Activated naive CD4-positive, alpha-beta T cell treated with anti-CD3 and anti-CD28 coated beads, Interleukin-2, amount 10 ng/mL, durations not matched to agents 7 days and 5 days (primary cell): Measurements from ENCODE around the gene CACNB4.
"Not testable (repeated sequence)": the region's sequence is repeated elsewhere in the genome, so short reads cannot be mapped to it uniquely, and the experiment has no call there.

Experiments used
- CTCF ChIA-PET: fragments of 350-600 bp; sonication (Branson Sonifier 250); formaldehyde crosslinking; loops from one replicate; lab custom pipeline; 2021; ENCODE audit warnings: antibody characterized with exemption; lab: Charles Lee
- DNase-seq: peaks from one replicate; pipeline ENCODE4 v3.0.0-alpha.2; 2020
- H3K27ac Mint-ChIP-seq: one replicate; pipeline ENCODE4 v1.8.0; 2021; ENCODE audit warnings: mild to moderate bottlenecking, moderate library complexity, mixed read lengths
- H3K27me3 Mint-ChIP-seq: one replicate; pipeline ENCODE4 v1.8.0; 2021; ENCODE audit warnings: mild to moderate bottlenecking, mixed read lengths
- H3K36me3 Mint-ChIP-seq: one replicate; pipeline ENCODE4 v1.8.0; 2021; ENCODE audit warnings: mixed read lengths
- H3K4me1 Mint-ChIP-seq: one replicate; pipeline ENCODE4 v1.8.0; 2021; ENCODE audit warnings: mixed read lengths
- H3K4me3 Mint-ChIP-seq: one replicate; pipeline ENCODE4 v1.8.0; 2021; ENCODE audit warnings: mild to moderate bottlenecking, moderate library complexity, mixed read lengths
- H3K9me3 Mint-ChIP-seq: one replicate; pipeline ENCODE4 v1.8.0; 2021; ENCODE audit warnings: mixed read lengths

CACNB4 gene

DNA sequence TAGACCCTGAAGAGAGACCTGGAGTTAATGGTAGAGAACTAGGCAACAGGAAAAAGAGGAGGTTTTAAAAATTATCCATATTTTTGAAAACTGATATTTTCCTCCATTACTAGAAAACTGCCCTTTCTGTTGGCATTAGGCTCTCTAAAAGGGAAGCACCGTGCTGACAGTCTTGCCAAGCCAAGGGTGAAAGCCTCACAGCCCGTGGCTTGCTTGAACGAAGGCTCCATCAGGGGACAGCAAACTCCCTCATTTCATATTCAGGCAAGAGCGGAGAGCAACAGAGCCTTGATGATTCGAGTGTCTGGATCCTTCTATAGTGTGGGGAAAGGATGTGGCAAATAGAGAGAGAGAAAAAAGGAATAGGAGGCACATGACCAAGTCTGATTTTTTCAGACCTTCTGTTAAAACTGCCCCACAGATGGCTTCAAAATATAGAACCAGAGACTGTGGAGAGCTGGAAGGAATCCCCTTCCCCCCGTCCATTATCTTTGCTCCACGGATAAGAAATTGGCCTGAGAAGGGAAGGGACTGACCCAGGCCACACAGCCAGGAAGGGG lies 67.0 kb downstream of the CACNB4 start:
- peaks cover 8% of the 10 kb centered on the region for H3K27me3 Mint-ChIP-seq
- DNase-seq, result no peak
- no peak overlapping the region for H3K4me3 Mint-ChIP-seq
- CTCF ChIA-PET, result no interaction called here
- no peaks in the 10 kb centered on the region for H3K9me3 Mint-ChIP-seq
- H3K36me3 Mint-ChIP-seq, result no peaks in the 10 kb centered on the region
- H3K27ac Mint-ChIP-seq, result no peak overlapping the region
- H3K4me1 Mint-ChIP-seq, result no peaks in the 10 kb centered on the region

DNA sequence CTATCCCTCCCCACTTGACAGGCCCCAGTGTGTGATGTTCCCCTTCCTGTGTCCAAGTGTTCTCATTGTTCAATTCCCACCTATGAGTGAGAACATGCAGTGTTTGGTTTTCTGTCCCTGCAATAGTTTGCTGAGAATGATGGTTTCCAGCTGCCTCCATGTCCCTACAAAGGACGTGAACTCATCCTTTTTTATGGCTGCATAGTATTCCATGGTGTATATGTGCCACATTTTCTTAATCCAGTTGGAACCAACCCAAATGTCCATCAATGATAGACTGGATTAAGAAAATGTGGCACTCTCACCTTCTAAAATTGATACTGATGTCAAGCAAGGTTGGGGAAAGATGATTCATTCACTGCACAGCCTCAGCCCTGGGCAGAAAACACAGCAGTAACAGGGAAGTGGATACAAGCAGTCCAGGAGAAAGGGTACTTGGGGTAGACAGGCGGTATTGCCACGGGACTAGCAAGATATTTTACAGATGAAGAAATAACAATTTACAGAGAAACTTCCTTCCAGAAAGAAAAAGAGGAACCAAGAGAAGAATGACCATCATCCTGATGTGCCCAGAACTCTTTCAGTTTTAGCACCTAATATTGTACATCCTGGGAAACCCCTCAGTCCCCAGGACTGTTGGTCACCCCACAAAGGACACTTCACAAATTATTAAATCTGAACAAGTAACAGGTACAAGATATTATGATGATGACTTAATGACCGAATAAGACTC lies 68.1 kb downstream of the CACNB4 start:
- H3K27me3 Mint-ChIP-seq, H3K36me3 Mint-ChIP-seq, CTCF ChIA-PET, H3K27ac Mint-ChIP-seq, H3K4me3 Mint-ChIP-seq, H3K9me3 Mint-ChIP-seq, H3K4me1 Mint-ChIP-seq, DNase-seq: not testable (repeated sequence)

- H3K27me3 Mint-ChIP-seq, result peaks cover 8% of the 10 kb centered on the region
- no peak overlapping the region for H3K27ac Mint-ChIP-seq
- CTCF ChIA-PET, result interaction anchor here (0.7 to 1.1 kb wide), 4 partner anchors 9 to 148 kb away, joined by 3 to 5 read pairs (median 4); no protein-coding TSS in a partner anchor
Observed at GRCh38 chr2:152028182-152028862, 70.5 kb downstream of the CACNB4 start.

DNA sequence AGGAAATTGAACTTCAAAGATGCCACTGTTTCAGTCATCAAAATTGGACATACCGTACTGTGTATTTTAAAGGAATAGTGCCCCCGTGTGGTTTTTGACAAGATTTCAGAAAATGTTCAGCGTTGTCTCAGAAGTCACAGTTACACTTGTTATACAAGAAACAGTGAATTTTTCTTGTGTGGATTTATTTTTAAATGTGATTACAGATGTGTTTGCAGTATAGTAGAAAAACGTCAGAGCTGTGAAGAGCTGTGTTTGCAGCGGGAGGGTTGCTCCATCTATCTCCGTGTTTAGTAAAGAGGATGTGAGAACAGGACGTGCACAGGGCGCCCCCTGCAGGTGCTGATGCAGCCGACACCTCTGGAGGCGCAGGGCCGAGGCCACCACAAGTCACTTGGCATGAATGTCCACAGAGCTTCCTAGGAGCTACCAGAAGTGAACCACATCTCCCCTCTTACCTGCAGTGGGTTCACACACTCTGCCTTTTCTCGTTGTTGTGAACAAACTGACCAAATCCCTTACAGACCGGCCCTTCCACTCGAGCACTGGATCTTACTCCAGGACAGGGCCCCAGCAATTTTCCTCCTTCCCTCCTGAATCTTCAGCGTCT lies 73.1 kb downstream of the CACNB4 start:
- Mint-ChIP-seq H3K27ac (no peak overlapping the region), H3K36me3 (no peaks in the 10 kb centered on the region), H3K4me1 (peaks cover 9% of the 10 kb centered on the region), H3K4me3 (peak overlapping the region; percentile 74), H3K27me3 (peaks cover 6% of the 10 kb centered on the region), H3K9me3 (no peaks in the 10 kb centered on the region)
- CTCF ChIA-PET, result interaction anchor here (0.6 to 4.1 kb wide), 24 partner anchors 9 to 610 kb away, joined by 3 to 25 read pairs (median 4); no protein-coding TSS in a partner anchor
- DNase-seq, result peak; percentile 85

More at GRCh38 chr2:152028182-152028862, 70.5 kb downstream of the CACNB4 start:
- Mint-ChIP-seq H3K4me1 (peaks cover 9% of the 10 kb centered on the region), H3K36me3 (no peaks in the 10 kb centered on the region), H3K4me3 (no peak overlapping the region), H3K9me3 (no peaks in the 10 kb centered on the region)
- DNase-seq, result no peak

DNA sequence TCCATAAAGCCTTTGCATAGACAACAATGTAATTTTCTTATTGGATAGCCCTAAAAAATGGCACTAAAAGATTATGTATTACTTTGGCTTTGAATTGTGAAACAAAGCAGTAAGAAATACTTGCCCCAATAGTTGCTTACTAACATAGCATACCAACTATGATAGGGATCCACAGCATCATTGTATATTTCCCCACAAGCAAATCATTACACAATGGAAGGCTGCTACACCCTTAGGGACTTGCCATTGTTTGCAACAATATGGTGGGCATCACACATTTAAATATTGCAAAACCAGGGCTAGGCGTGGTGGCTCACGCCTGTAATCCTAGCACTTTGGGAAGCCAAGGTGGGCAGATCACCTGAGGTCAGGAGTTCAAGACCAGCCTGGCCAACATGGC lies 74.4 kb downstream of the CACNB4 start:
- Mint-ChIP-seq H3K4me1 (peaks cover 9% of the 10 kb centered on the region), H3K27ac (no peak overlapping the region), H3K36me3 (no peaks in the 10 kb centered on the region), H3K27me3 (peaks cover 11% of the 10 kb centered on the region), H3K9me3 (no peaks in the 10 kb centered on the region), H3K4me3 (no peak overlapping the region)
- CTCF ChIA-PET, result interaction anchor here (0.5 to 4.1 kb wide), 8 partner anchors 13 to 586 kb away, joined by 3 to 25 read pairs (median 9); no protein-coding TSS in a partner anchor
- DNase-seq, result no peak

GRCh38 chr2:152022090-152022489 lies 76.8 kb downstream of the CACNB4 start:
- DNase-seq, result no peak
- Mint-ChIP-seq H3K27ac (no peak overlapping the region), H3K4me1 (peaks cover 9% of the 10 kb centered on the region), H3K9me3 (no peaks in the 10 kb centered on the region), H3K27me3 (peaks cover 14% of the 10 kb centered on the region), H3K4me3 (no peak overlapping the region), H3K36me3 (no peaks in the 10 kb centered on the region)
- CTCF ChIA-PET, result no interaction called here

DNA sequence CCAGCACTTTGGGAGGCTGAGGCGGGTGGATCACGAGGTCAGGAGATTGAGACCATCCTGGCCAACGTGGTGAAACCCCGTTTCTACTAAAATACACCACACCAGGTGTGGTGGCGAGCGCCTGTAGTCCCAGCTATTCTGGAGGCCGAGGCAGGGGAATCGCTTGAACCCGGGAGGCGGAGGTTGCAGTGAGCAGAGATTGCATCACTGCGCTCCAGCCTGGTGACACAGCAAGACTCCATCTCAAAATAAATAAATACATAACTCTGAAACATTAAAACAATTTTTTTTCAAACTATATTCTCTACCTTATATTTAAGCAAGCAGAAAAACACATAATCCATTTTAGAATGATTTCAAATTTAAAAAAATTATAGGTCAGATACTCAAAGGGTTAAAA lies 77.8 kb downstream of the CACNB4 start:
- CTCF ChIA-PET, H3K27ac Mint-ChIP-seq, H3K4me3 Mint-ChIP-seq, DNase-seq, H3K4me1 Mint-ChIP-seq, H3K9me3 Mint-ChIP-seq, H3K36me3 Mint-ChIP-seq: not testable (repeated sequence)
- H3K27me3 Mint-ChIP-seq, result peaks cover 14% of the 10 kb centered on the region

GRCh38 chr2:152019732-152020131 lies 79.1 kb downstream of the CACNB4 start:
- no peaks in the 10 kb centered on the region for H3K9me3 Mint-ChIP-seq

GRCh38 chr2:152016181-152017120 lies 82.4 kb downstream of the CACNB4 start:
- H3K9me3 Mint-ChIP-seq, result no peaks in the 10 kb centered on the region
- H3K4me3 Mint-ChIP-seq, result no peak overlapping the region
- H3K4me1 Mint-ChIP-seq, result no peaks in the 10 kb centered on the region
- H3K27me3 Mint-ChIP-seq, result peaks cover 25% of the 10 kb centered on the region
- CTCF ChIA-PET, result interaction anchor here (0.9 kb wide), 1 partner anchor 9 kb away, joined by 4 read pairs; no protein-coding TSS in a partner anchor
- no peaks in the 10 kb centered on the region for H3K36me3 Mint-ChIP-seq
- DNase-seq, result no peak
- no peak overlapping the region for H3K27ac Mint-ChIP-seq

More at GRCh38 chr2:152019732-152020131, 79.1 kb downstream of the CACNB4 start:
- Mint-ChIP-seq H3K4me1 (no peaks in the 10 kb centered on the region), H3K36me3 (no peaks in the 10 kb centered on the region), H3K27ac (no peak overlapping the region), H3K4me3 (no peak overlapping the region), H3K27me3 (peaks cover 18% of the 10 kb centered on the region)
- DNase-seq, result no peak
- CTCF ChIA-PET, result no interaction called here

DNA sequence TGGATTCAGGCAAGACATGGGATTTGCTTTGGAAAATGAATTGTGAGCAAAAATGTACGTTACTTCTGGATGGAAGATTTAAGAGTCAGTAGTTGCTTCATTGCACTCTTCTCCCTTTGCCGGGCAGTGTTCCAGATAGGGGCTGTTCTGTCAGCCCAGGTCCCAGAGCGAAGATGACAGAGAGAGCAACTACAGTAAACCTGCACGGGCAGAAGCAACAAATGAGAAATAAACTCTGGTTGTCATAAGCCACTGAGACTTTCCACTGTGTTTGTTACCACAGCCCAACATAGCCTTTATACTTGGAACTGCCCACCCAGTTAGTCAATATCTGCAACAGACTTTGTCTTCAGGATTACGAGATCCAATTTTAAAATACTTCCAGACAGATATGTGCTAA lies 83.3 kb downstream of the CACNB4 start:
- Mint-ChIP-seq H3K4me3 (no peak overlapping the region), H3K9me3 (no peaks in the 10 kb centered on the region), H3K4me1 (no peaks in the 10 kb centered on the region), H3K36me3 (no peaks in the 10 kb centered on the region), H3K27ac (no peak overlapping the region), H3K27me3 (peaks cover 30% of the 10 kb centered on the region)
- DNase-seq, result no peak
- CTCF ChIA-PET, result no interaction called here

GRCh38 chr2:152012697-152013096 lies 86.1 kb downstream of the CACNB4 start:
- CTCF ChIA-PET, result interaction anchor here (1.4 kb wide), 1 partner anchor 14 kb away, joined by 5 read pairs; no protein-coding TSS in a partner anchor
- H3K27ac Mint-ChIP-seq, result no peak overlapping the region

GRCh38 chr2:152011724-152012123 lies 87.1 kb downstream of the CACNB4 start:
- Mint-ChIP-seq H3K9me3 (no peaks in the 10 kb centered on the region), H3K4me1 (no peaks in the 10 kb centered on the region), H3K27ac (no peak overlapping the region), H3K4me3 (no peak overlapping the region), H3K36me3 (no peaks in the 10 kb centered on the region), H3K27me3 (peaks cover 20% of the 10 kb centered on the region)
- CTCF ChIA-PET, result interaction anchor here (0.8 kb wide), 1 partner anchor 14 kb away, joined by 3 read pairs; no protein-coding TSS in a partner anchor
- DNase-seq, result no peak

More at GRCh38 chr2:152012697-152013096, 86.1 kb downstream of the CACNB4 start:
- no peaks in the 10 kb centered on the region for H3K4me1 Mint-ChIP-seq
- DNase-seq, result no peak
- no peak overlapping the region for H3K4me3 Mint-ChIP-seq
- H3K27me3 Mint-ChIP-seq, result peaks cover 20% of the 10 kb centered on the region
- H3K9me3 Mint-ChIP-seq, result no peaks in the 10 kb centered on the region
- no peaks in the 10 kb centered on the region for H3K36me3 Mint-ChIP-seq

DNA sequence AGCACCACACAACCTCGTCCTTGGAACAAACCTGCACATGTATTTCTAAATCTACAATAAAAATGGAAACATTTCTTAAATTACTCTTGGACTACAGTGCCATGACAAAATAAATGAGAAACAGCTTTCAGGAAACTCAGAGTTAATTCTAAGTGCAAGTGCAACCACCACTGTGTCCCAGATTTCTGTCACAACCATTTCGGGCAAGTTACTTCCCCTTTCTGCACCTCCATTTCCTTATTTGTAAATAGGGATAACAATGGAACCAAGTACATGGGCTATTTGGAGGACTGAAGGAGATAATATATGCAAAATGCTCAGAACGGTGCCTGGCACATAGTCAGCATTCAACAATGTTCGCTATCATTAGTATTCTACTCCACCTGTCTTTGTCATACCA lies 93.2 kb downstream of the CACNB4 start:
- H3K4me1 Mint-ChIP-seq, result peaks cover 6% of the 10 kb centered on the region
- peaks cover 8% of the 10 kb centered on the region for H3K27me3 Mint-ChIP-seq
- CTCF ChIA-PET, result interaction anchor here (1.2 to 3.7 kb wide), 2 partner anchors 19 to 357 kb away, joined by 3 to 20 read pairs; no protein-coding TSS in a partner anchor
- H3K4me3 Mint-ChIP-seq, result no peak overlapping the region
- H3K36me3 Mint-ChIP-seq, result no peaks in the 10 kb centered on the region
- DNase-seq, result no peak
- no peak overlapping the region for H3K27ac Mint-ChIP-seq
- no peaks in the 10 kb centered on the region for H3K9me3 Mint-ChIP-seq
